ENCODE data around the gene ABCA8.
A peak's percentile ranks its signal among the peaks of the same experiment; 100 is the strongest.

The ABCA8 gene

GRCh38 chr17:68942389-68942788 is 12.8 kb downstream of the ABCA8 start:
- DNase-seq (ENCODE audit: low spot score): no peak

GRCh38 chr17:68941761-68942160 is 13.4 kb downstream of the ABCA8 start:
- DNase-seq (ENCODE audit: low spot score): no peak

GRCh38 chr17:68939195-68939594 is 16.0 kb downstream of the ABCA8 start:
- no peak for DNase-seq (ENCODE audit: low spot score)

- DNase-seq (ENCODE audit: low spot score): no peak
These were observed 17.2 kb downstream of the ABCA8 start for GRCh38 chr17:68937890-68938514.

GRCh38 chr17:68927516-68927915 is 27.7 kb downstream of the ABCA8 start:
- no peak for DNase-seq (ENCODE audit: low spot score)

- no peak for DNase-seq (ENCODE audit: low spot score)
These were observed 30.1 kb downstream of the ABCA8 start for GRCh38 chr17:68924793-68925720.

GRCh38 chr17:68910789-68911431 is 44.3 kb downstream of the ABCA8 start:
- DNase-seq (ENCODE audit: low spot score): no peak

- DNase-seq (ENCODE audit: low spot score): no peak
These were observed 44.9 kb downstream of the ABCA8 start for GRCh38 chr17:68910251-68910705.

GRCh38 chr17:68909066-68909465 is 46.1 kb downstream of the ABCA8 start:
- peak; percentile 69 for DNase-seq (ENCODE audit: low spot score)

- DNase-seq (ENCODE audit: low spot score): no peak
These were observed 47.1 kb downstream of the ABCA8 start for GRCh38 chr17:68908045-68908444.

- DNase-seq (ENCODE audit: low spot score): no peak
These were observed 48.6 kb downstream of the ABCA8 start for GRCh38 chr17:68906638-68907037.

GRCh38 chr17:68903286-68903685 is 51.9 kb downstream of the ABCA8 start:
- DNase-seq (ENCODE audit: low spot score): no peak

GRCh38 chr17:68897557-68897956 is 57.6 kb downstream of the ABCA8 start:
- no peak for DNase-seq (ENCODE audit: low spot score)

- no peak for DNase-seq (ENCODE audit: low spot score)
These were observed 62.5 kb downstream of the ABCA8 start for GRCh38 chr17:68892658-68893057.

GRCh38 chr17:68892193-68892592 is 63.0 kb downstream of the ABCA8 start:
- no peak for DNase-seq (ENCODE audit: low spot score)

- peak; percentile 10 for DNase-seq (ENCODE audit: low spot score)
These were observed 68.8 kb downstream of the ABCA8 start for GRCh38 chr17:68886401-68886800.

- DNase-seq (ENCODE audit: low spot score): no peak
These were observed 70.3 kb downstream of the ABCA8 start for GRCh38 chr17:68884888-68885287.

- DNase-seq (ENCODE audit: low spot score): no peak
These were observed 76.8 kb downstream of the ABCA8 start for GRCh38 chr17:68878226-68878885.

GRCh38 chr17:68871447-68871846 is 83.7 kb downstream of the ABCA8 start:
- no peak for DNase-seq (ENCODE audit: low spot score)

- DNase-seq (ENCODE audit: low spot score): no peak
These were observed 84.2 kb downstream of the ABCA8 start for GRCh38 chr17:68870976-68871375.

GRCh38 chr17:68870161-68870826 is 84.9 kb downstream of the ABCA8 start:
- no peak for DNase-seq (ENCODE audit: low spot score)

- no peak for DNase-seq (ENCODE audit: low spot score)
These were observed 86.5 kb downstream of the ABCA8 start for GRCh38 chr17:68868708-68869107.
